CD4-positive, alpha-beta T cell treated with Interleukin-17A for 1 hour (primary cell): ENCODE data around the gene EMC10.
A peak's percentile ranks its signal among the peaks of the same experiment; 100 is the strongest.
"Not testable (repeated sequence)": the region's sequence is repeated elsewhere in the genome, so short reads cannot be mapped to it uniquely, and the experiment has no call there.

Source experiments
- DNase-seq: peaks from one replicate; pipeline ENCODE4 v3.0.0-alpha.2; 2020

Gene EMC10

DNA sequence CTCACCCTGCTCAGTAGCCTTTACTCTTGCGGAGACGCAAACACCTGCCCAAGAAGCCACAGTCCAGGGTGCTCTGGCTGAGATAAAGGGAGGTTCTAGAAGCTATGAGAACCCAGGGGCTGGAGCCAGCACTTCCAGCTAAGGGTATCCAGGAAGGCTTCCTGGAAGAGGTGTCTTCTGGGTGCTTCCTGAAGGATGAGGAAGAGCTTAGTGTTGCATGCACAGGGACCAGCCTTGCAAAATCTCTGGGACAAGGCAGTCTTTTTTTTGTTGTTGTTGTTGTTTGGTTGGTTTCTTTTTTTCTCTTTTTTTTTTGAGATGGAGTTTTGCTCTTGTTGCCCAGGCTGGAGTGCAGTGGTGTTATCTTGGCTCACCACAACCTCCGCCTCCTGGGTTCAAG is 23.1 kb upstream of the EMC10 start:
- no peak for DNase-seq

DNA sequence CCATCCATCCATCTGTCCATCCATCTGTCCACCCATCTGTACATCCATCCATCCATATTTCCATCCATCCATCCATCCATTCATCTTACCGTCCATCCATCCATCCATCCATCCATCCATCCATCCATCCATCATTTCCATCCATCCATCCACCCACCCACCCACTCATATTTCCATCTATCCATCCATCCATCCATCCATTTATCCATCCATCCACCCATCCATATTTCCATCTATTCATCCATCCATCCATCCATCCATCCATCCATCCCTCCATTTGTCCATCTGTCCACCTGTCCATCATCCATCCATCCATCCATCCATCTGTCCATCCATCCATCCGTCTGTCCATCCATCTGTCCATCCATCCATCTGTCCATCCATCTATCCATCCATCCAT is 20.3 kb upstream of the EMC10 start:
- no peak for DNase-seq

- no peak for DNase-seq
Measured at GRCh38 chr19:50457300-50457699, 19.0 kb upstream of the EMC10 start.

DNA sequence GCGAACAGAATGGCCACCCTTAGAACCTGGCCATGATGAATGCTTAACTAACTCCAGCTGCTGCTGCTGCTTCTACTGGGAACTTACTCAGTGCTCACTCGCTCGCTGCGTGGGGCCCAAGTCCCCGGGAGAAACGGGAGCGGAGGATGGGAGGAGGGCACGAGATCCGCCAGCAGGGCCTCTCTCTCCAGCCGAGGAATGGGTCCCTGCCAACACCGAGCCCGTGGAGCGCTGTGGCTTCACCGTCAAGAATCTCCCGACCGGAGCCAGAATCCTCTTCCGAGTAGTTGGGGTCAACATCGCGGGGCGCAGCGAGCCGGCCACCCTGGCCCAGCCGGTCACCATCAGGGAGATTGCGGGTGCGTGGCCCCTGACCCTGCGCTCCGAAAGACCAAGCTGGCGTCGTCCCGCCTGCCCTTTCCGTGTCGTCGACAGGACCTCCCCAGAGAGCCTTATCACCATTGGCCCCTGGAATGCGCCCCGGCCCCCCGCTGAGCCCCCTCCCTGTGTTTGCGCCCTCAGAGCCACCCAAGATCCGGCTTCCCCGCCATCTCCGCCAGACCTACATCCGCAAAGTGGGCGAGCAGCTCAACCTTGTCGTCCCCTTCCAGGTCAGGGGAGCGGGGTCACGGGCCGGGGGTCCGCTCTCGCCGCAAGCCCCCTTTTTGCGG is 17.8 kb upstream of the EMC10 start:
- no peak for DNase-seq

DNA sequence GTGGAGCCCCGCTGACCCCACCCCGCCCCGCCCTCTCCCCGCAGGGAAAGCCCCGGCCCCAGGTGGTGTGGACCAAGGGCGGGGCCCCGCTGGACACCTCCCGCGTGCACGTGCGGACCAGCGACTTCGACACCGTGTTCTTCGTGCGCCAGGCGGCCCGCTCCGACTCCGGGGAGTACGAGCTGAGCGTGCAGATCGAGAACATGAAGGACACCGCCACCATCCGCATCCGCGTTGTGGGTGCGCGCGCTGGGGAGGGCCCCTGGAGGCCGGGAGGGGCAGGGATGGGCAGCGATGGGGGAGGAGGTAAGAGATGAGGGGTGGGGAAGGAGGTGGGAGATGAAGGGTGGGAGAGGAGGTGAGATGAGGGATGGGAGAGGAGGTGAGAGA is 17.2 kb upstream of the EMC10 start:
- DNase-seq, result no peak

GRCh38 chr19:50459638-50460037 is 16.7 kb upstream of the EMC10 start:
- no peak for DNase-seq

- no peak for DNase-seq
Measured at GRCh38 chr19:50460161-50460765, 16.0 kb upstream of the EMC10 start.

- DNase-seq, result peak; percentile 77
Measured at GRCh38 chr19:50461066-50461875, 15.0 kb upstream of the EMC10 start.

DNA sequence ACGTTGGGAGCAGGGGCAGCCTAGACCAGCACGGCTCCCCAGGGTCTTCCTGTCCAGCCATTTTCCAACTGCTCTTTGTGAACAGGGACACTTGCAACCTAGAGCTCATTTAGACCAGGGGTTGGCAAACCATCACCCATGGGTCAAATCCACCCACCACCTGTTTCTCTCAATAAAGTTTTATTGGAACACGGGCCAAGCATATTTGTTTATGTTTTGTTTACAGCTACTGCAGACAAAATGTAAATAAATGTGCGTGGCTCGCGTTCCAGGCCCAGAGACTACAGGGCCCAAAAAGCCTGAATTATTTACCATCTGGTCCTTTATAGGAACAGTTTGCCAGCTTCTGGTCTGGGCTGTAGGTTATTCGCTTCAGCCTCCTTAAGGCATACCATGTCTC is 13.3 kb upstream of the EMC10 start:
- no peak for DNase-seq

GRCh38 chr19:50464348-50464747 is 12.0 kb upstream of the EMC10 start:
- DNase-seq, result no peak

DNA sequence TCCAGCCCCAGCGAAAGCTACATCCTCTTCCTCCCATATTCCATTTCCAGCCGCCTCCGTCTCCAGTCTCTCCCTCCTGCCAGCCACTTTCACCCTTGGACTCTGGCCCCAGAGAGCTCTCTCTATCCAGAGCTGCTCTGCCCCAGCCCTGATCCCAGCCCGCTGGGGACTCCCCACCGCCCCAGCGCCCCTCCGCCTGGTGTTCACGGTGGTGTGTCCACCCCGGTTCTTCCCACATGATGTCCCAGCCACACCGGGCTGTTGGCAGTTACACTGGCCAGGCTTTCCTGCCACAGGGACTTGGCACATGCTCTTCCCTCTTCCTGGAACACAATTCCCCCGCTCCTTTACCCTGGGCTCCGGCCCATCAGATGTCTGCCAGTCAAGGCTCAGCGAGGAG is 11.3 kb upstream of the EMC10 start:
- no peak for DNase-seq

GRCh38 chr19:50465986-50466705 is 10.2 kb upstream of the EMC10 start:
- DNase-seq, result no peak

DNA sequence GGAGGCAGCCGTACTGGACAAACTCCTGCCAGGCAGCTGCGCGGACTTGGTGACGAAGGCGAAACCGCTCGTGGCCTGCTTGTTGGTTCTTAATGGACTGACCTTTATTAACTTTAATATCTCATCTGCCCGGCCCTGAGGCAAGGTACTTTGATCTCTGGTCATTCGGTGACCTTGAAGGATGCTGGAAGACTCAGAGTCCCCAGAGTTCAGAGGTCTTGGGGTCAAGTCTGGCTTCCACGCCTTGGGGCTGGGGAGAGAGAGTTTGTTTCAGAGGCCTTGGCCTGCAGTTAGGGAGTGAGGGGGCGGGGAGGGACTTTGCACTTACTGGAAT is 9.6 kb upstream of the EMC10 start:
- DNase-seq, result no peak

- DNase-seq, result no peak
Measured at GRCh38 chr19:50467566-50467965, 8.7 kb upstream of the EMC10 start.

GRCh38 chr19:50468818-50469217 is 7.5 kb upstream of the EMC10 start:
- DNase-seq, result no peak

GRCh38 chr19:50473336-50473735 is 3.0 kb upstream of the EMC10 start:
- DNase-seq, result not testable (repeated sequence)

- DNase-seq, result no peak
Measured at GRCh38 chr19:50475101-50475568, 1.2 kb upstream of the EMC10 start.

GRCh38 chr19:50475736-50476223 is 527 bp upstream of the EMC10 start:
- no peak for DNase-seq

GRCh38 chr19:50476907-50477238 is 566 bp downstream of the EMC10 start:
- DNase-seq, result no peak

- no peak for DNase-seq
Measured at GRCh38 chr19:50477751-50478515, 1.6 kb downstream of the EMC10 start.

DNA sequence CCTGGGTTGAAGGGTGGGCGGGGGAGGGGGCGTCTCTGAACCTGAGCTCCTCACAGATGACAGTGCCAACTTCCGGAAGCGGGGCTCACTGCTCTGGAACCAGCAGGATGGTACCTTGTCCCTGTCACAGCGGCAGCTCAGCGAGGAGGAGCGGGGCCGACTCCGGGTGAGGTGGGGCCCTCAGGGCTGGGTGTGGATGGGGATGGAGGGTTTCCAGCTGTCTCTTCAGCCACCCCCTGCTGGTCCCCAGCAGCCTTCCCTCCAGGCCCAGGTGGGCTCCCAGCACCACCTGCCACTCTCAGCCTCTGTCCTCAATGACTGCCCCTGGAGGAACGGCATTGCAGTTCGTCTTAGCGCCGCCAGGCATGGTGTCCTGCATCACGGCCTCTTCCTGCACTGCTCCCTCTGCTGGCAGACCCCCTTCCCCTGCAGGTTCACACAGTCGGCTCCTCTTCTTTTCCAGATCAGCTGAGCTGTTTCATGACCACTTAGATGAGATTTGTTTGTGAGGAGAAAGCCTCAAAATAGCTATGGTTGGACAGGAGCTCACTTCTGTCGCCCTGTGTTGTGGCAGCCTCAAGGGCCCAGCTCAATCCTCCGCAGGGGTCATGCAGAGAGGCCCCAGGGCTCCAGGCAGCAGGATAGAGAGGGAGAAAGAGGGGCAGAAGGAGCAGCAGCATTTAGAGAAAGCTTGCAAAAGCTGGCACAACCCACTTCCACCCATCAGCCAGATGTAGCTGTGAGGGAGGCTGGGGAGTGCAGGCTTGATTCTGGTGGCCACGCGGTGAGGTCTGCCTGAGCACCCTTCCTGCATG is 2.8 kb downstream of the EMC10 start:
- DNase-seq, result peak; percentile 16

GRCh38 chr19:50479761-50480251 is 3.5 kb downstream of the EMC10 start:
- DNase-seq, result no peak
